ENCODE results near the gene TGM6.

DNA sequence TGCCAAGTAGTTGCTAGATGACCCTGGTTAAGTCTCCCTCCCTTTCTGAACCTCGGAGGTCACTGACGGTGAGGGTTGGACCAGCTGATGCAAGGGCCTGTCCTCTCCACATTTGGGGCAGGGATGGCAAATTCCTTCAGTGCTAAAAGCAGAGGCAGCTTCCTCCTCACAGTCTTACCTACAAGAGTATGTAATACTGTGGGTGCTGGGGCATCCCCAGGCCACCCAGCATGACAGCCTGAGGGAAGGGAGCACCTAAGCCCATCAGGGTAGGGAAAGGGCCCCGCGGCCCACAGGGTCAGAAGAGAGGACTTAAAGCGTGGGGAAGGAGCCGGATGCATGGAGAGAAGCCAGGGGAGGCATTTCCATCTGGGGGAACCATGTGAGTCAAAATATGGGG, 46.9 kb upstream of the TGM6 start:
- TF ChIP-seq, protein P1, sequence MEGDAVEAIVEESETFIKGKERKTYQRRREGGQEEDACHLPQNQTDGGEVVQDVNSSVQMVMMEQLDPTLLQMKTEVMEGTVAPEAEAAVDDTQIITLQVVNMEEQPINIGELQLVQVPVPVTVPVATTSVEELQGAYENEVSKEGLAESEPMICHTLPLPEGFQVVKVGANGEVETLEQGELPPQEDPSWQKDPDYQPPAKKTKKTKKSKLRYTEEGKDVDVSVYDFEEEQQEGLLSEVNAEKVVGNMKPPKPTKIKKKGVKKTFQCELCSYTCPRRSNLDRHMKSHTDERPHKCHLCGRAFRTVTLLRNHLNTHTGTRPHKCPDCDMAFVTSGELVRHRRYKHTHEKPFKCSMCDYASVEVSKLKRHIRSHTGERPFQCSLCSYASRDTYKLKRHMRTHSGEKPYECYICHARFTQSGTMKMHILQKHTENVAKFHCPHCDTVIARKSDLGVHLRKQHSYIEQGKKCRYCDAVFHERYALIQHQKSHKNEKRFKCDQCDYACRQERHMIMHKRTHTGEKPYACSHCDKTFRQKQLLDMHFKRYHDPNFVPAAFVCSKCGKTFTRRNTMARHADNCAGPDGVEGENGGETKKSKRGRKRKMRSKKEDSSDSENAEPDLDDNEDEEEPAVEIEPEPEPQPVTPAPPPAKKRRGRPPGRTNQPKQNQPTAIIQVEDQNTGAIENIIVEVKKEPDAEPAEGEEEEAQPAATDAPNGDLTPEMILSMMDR (conservative IDR thresholded peaks at IDR 0.05; ENCODE audit: low read depth, low read length), result no peak
- no peak for TF ChIP-seq EZH2 (IDR thresholded peaks at IDR 0.05; ENCODE audit: low read length, unreplicated experiment)
